Smooth muscle cell (in vitro differentiated cells): Measurements from ENCODE around the gene DNAH10. TPM values are rescaled to one million over a fixed set of nuclear protein-coding genes. Genes with fewer than 3 reads are reported as not detected.

ENCODE experiments used
- DNase-seq: peaks from one replicate; lab custom pipeline; 2025; ENCODE audit not compliant: unreplicated experiment; lab: John Stamatoyannopoulos, UW
- H2AFZ ChIP-seq: fragments of 200-600 bp; sonication (generic); 2 replicates; pipeline ENCODE4 v1.6.0; 2016; ENCODE audit warnings: antibody characterized with exemption, low read depth, mild to moderate bottlenecking
- H3F3A ChIP-seq: fragments of 200-600 bp; sonication (generic); 2 replicates; pipeline ENCODE4 v1.6.0; 2017; ENCODE audit warnings: antibody characterized with exemption, low read depth
- H3K27ac ChIP-seq: fragments of 200-600 bp; sonication (generic); 2 replicates; pipeline ENCODE4 v1.5.1; 2016; ENCODE audit warnings: low read depth, mild to moderate bottlenecking
- H3K27me3 ChIP-seq: fragments of 200-600 bp; sonication (generic); 2 replicates; pipeline ENCODE4 v1.6.1; 2016; ENCODE audit warnings: low read depth, mild to moderate bottlenecking
- H3K36me3 ChIP-seq: fragments of 200-600 bp; sonication (generic); 2 replicates; pipeline ENCODE4 v1.5.1; 2016; ENCODE audit warnings: low read depth
- H3K4me1 ChIP-seq: fragments of 200-600 bp; sonication (generic); 2 replicates; pipeline ENCODE4 v1.5.1; 2016; ENCODE audit warnings: low read depth
- H3K4me2 ChIP-seq: fragments of 200-600 bp; sonication (generic); 2 replicates; pipeline ENCODE4 v1.6.0; 2016; ENCODE audit warnings: mild to moderate bottlenecking
- H3K4me3 ChIP-seq: fragments of 200-600 bp; sonication (generic); 2 replicates; pipeline ENCODE4 v1.5.1; 2016; ENCODE audit warnings: mild to moderate bottlenecking
- H3K79me2 ChIP-seq: fragments of 200-600 bp; sonication (generic); 2 replicates; pipeline ENCODE4 v1.6.0; 2016; ENCODE audit warnings: low read depth, mild to moderate bottlenecking
- H3K9ac ChIP-seq: fragments of 200-600 bp; sonication (generic); 2 replicates; pipeline ENCODE4 v1.6.0; 2016; ENCODE audit warnings: low read depth
- H3K9me3 ChIP-seq: fragments of 200-600 bp; sonication (generic); replicated peaks from 2 replicates; pipeline ENCODE4 v1.5.1; 2016; ENCODE audit warnings: low read depth
- H4K20me1 ChIP-seq: fragments of 200-600 bp; sonication (generic); 2 replicates; pipeline ENCODE4 v1.6.0; 2016; ENCODE audit warnings: low read depth
- CTCF ChIP-seq: fragments of 200-600 bp; sonication (generic); IDR thresholded peaks from 2 replicates; pipeline ENCODE4 v1.5.1; 2017; ENCODE audit warnings: borderline replicate concordance, mild to moderate bottlenecking, antibody characterized with exemption; ENCODE audit not compliant: insufficient read depth, poor library complexity, severe bottlenecking
- WGBS: methylation state at CpG from one replicate; pipeline ENCODE4 v1.1.7; 2016; ENCODE audit warnings: low lambda C conversion rate; 5-methylcytosine and 5-hydroxymethylcytosine counted together
- polyA plus RNA-seq: library from polyadenylated mRNA; unstranded; fragments of >200 nt; fragmentation: Nextera tagmentation; extraction: Ambion mirVana; gene quantifications from 2 replicates; pipeline ENCODE4 v1.2.1, GENCODE V29; 2016
- total RNA-seq: library from RNA; depleted of rRNA; stranded (reverse); fragments of >200 nt; gene quantifications from 2 replicates; pipeline ENCODE4 v1.2.3, GENCODE V29; 2014

DNAH10 gene
- total and polyA plus RNA-seq, 2 experiments from 2014 or later = 1.5 to 2.2 TPM

- H3K36me3 ChIP-seq = no peaks in the 10 kb centered on the region
- H3K27me3 ChIP-seq = no peaks in the 10 kb centered on the region
- H2AFZ ChIP-seq = no peak overlapping the region
- peaks cover 31% of the 10 kb centered on the region for H4K20me1 ChIP-seq
- H3K4me2 ChIP-seq = peak overlapping the region; percentile 65
- peaks cover 13% of the 10 kb centered on the region for H3F3A ChIP-seq
- peak overlapping the region; percentile 9 for H3K9ac ChIP-seq
- no peaks in the 10 kb centered on the region for H3K79me2 ChIP-seq
- peaks cover 7% of the 10 kb centered on the region for H3K4me1 ChIP-seq
- WGBS = 93% methylated on average over 16 of the region's 16 CpGs
- H3K9me3 ChIP-seq = no peaks in the 10 kb centered on the region
- H3K4me3 ChIP-seq = no peak overlapping the region
- DNase-seq = no peak
- peak overlapping the region; percentile 85 for H3K27ac ChIP-seq
- no peak for TF ChIP-seq CTCF
Observed at GRCh38 chr12:123942911-123943648, 181.0 kb downstream of the DNAH10 start.

GRCh38 chr12:123943816-123944215 lies 181.7 kb downstream of the DNAH10 start:
- H3K79me2 ChIP-seq = no peaks in the 10 kb centered on the region
- no peak overlapping the region for H3K4me3 ChIP-seq
- 97% methylated on average over 5 of the region's 5 CpGs for WGBS
- no peak overlapping the region for H2AFZ ChIP-seq
- H3K27ac ChIP-seq = no peak overlapping the region
- DNase-seq = no peak
- H3K27me3 ChIP-seq = no peaks in the 10 kb centered on the region
- H3K9me3 ChIP-seq = no peaks in the 10 kb centered on the region
- no peak overlapping the region for H3K9ac ChIP-seq
- H3K36me3 ChIP-seq = no peaks in the 10 kb centered on the region
- no peak for TF ChIP-seq CTCF
- H3K4me2 ChIP-seq = no peak overlapping the region
- H4K20me1 ChIP-seq = peaks cover 37% of the 10 kb centered on the region
- peaks cover 13% of the 10 kb centered on the region for H3F3A ChIP-seq
- H3K4me1 ChIP-seq = peaks cover 7% of the 10 kb centered on the region

GRCh38 chr12:123944696-123945095 lies 182.6 kb downstream of the DNAH10 start:
- no peak overlapping the region for H3K4me3 ChIP-seq
- no peaks in the 10 kb centered on the region for H3K27me3 ChIP-seq
- peaks cover 7% of the 10 kb centered on the region for H3F3A ChIP-seq
- H3K4me1 ChIP-seq = peaks cover 7% of the 10 kb centered on the region
- H3K9ac ChIP-seq = no peak overlapping the region
- TF ChIP-seq CTCF = no peak
- no peaks in the 10 kb centered on the region for H3K9me3 ChIP-seq
- no peaks in the 10 kb centered on the region for H3K36me3 ChIP-seq
- 96% methylated on average over 10 of the region's 10 CpGs for WGBS
- no peak overlapping the region for H3K27ac ChIP-seq
- no peak overlapping the region for H2AFZ ChIP-seq
- no peak overlapping the region for H3K4me2 ChIP-seq
- H3K79me2 ChIP-seq = no peaks in the 10 kb centered on the region
- H4K20me1 ChIP-seq = peaks cover 44% of the 10 kb centered on the region
- DNase-seq = no peak
